MCF 10A (cell line): ENCODE results near the gene TMEM247. TPM values are rescaled to one million over a fixed set of nuclear protein-coding genes. Genes with fewer than 3 reads are reported as not detected.
A peak's percentile ranks its signal among the peaks of the same experiment; 100 is the strongest.

Experiments
- BruUV-seq: library from RNA; stranded (reverse); fragments of 400-500 nt; replicated peaks from 2 replicates; lab custom pipeline; 2021; lab: Mats Ljungman, UMichigan
- CTCF ChIA-PET: fragments of 300-600 bp; sonication (Branson Sonifier 250); formaldehyde crosslinking; extraction: SDS; loops from one replicate; lab custom pipeline; 2021; ENCODE audit warnings: antibody characterized with exemption, inconsistent platforms; lab: Yijun Ruan, JAX
- POLR2A ChIA-PET: fragments of 300-600, 350-650 bp; sonication (Branson Sonifier 250); formaldehyde crosslinking; extraction: SDS; loops from one replicate; lab custom pipeline; 2020; ENCODE audit warnings: antibody characterized with exemption, inconsistent platforms; lab: Yijun Ruan, JAX
- DNase-seq: peaks from one replicate; pipeline ENCODE4 v3.0.0-alpha.2; 2018; ENCODE audit not compliant: unreplicated experiment
- H3K27ac Mint-ChIP-seq: one replicate; pipeline ENCODE4 v1.8.0; 2022; ENCODE audit warnings: mild to moderate bottlenecking, low read depth, mixed read lengths; ENCODE audit not compliant: unreplicated experiment
- H3K27me3 Mint-ChIP-seq: one replicate; pipeline ENCODE4 v1.8.0; 2022; ENCODE audit warnings: mixed read lengths; ENCODE audit not compliant: insufficient read depth, unreplicated experiment
- H3K36me3 Mint-ChIP-seq: one replicate; pipeline ENCODE4 v1.8.0; 2022; ENCODE audit warnings: mild to moderate bottlenecking, moderate library complexity, mixed read lengths; ENCODE audit not compliant: insufficient read depth, unreplicated experiment
- H3K4me1 Mint-ChIP-seq: one replicate; pipeline ENCODE4 v1.8.0; 2022; ENCODE audit warnings: mixed read lengths; ENCODE audit not compliant: insufficient read depth, unreplicated experiment
- H3K4me3 Mint-ChIP-seq: one replicate; pipeline ENCODE4 v1.8.0; 2022; ENCODE audit warnings: mild to moderate bottlenecking, moderate library complexity, mixed read lengths; ENCODE audit not compliant: unreplicated experiment
- H3K9me3 Mint-ChIP-seq: one replicate; pipeline ENCODE4 v1.8.0; 2022; ENCODE audit warnings: mixed read lengths; ENCODE audit not compliant: unreplicated experiment
- intact Hi-C: fragments of 100-400 bp; cut with micrococcal nuclease; formaldehyde crosslinking; loops from 2 replicates; pipeline ENCODE4 v1.14.1; 2022
- total RNA-seq: library from RNA; stranded (reverse); gene quantifications from 2 replicates; pipeline ENCODE4 v1.2.3, GENCODE V29; 2022
- TF ChIP-seq, protein P1 (sequence below): fragments of 200-600 bp; IDR thresholded peaks from one replicate; pipeline ENCODE4 v1.8.0; 2022; ENCODE audit warnings: antibody characterized with exemption, mild to moderate bottlenecking; ENCODE audit not compliant: unreplicated experiment

TMEM247 gene
- total RNA-seq, 1 experiment from 2014 or later: not detected

DNA sequence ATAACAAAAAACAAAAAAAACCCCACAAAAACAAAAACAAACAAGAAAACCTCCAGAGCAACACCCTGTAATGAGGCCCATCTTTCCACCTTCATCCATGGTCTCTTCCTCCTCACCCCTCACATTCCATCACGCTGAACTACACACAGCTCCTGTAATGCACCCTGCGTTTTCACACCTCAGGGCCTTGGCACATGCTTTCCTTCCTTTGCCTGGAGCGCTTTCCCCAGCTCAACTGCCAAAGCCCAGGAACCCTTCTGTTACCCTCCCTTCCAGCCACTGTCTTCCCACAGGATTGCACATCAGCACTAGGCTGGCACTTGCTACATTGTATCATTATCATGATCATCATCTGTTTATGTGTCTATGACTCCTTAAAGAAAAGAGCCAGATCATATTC, 29.4 kb downstream of the TMEM247 start:
- ChIA-PET CTCF (no interaction called here), POLR2A (no interaction called here)
- no peaks in the 10 kb centered on the region for H3K4me1 Mint-ChIP-seq
- H3K36me3 Mint-ChIP-seq: no peaks in the 10 kb centered on the region
- H3K27me3 Mint-ChIP-seq: no peaks in the 10 kb centered on the region
- BruUV-seq: no TSS peak
- no peaks in the 10 kb centered on the region for H3K9me3 Mint-ChIP-seq
- no peak overlapping the region for H3K4me3 Mint-ChIP-seq
- TF ChIP-seq, protein P1, sequence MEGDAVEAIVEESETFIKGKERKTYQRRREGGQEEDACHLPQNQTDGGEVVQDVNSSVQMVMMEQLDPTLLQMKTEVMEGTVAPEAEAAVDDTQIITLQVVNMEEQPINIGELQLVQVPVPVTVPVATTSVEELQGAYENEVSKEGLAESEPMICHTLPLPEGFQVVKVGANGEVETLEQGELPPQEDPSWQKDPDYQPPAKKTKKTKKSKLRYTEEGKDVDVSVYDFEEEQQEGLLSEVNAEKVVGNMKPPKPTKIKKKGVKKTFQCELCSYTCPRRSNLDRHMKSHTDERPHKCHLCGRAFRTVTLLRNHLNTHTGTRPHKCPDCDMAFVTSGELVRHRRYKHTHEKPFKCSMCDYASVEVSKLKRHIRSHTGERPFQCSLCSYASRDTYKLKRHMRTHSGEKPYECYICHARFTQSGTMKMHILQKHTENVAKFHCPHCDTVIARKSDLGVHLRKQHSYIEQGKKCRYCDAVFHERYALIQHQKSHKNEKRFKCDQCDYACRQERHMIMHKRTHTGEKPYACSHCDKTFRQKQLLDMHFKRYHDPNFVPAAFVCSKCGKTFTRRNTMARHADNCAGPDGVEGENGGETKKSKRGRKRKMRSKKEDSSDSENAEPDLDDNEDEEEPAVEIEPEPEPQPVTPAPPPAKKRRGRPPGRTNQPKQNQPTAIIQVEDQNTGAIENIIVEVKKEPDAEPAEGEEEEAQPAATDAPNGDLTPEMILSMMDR: no peak
- no peak overlapping the region for H3K27ac Mint-ChIP-seq
- no peak for DNase-seq
- intact Hi-C loops: no loop called here

DNA sequence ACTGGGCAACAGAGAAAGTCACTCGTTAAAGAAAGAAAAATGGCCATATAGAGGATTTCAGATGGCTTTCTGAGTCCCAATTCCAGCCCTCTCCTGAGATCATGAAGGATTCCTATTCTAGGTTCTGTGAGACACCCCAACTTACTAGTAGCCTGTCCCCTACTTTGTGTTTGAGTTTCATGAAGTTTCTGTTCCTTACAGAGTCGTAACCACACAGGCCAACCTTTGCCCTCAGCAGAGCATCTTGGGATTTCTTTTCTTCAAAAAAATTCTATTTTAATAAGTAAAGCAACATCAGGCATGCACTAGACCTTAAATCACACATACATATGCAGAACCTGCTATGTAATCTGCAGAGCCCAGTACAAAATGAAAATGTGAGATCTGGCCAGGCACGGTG, 30.4 kb downstream of the TMEM247 start:
- H3K4me1 Mint-ChIP-seq: no peaks in the 10 kb centered on the region
- ChIA-PET CTCF (no interaction called here), POLR2A (no interaction called here)
- no peaks in the 10 kb centered on the region for H3K27me3 Mint-ChIP-seq
- no peak overlapping the region for H3K27ac Mint-ChIP-seq
- no TSS peak for BruUV-seq
- H3K4me3 Mint-ChIP-seq: no peak overlapping the region
- intact Hi-C loops: no loop called here
- DNase-seq: no peak
- H3K36me3 Mint-ChIP-seq: no peaks in the 10 kb centered on the region
- TF ChIP-seq, protein P1: no peak
- H3K9me3 Mint-ChIP-seq: peaks cover 8% of the 10 kb centered on the region

DNA sequence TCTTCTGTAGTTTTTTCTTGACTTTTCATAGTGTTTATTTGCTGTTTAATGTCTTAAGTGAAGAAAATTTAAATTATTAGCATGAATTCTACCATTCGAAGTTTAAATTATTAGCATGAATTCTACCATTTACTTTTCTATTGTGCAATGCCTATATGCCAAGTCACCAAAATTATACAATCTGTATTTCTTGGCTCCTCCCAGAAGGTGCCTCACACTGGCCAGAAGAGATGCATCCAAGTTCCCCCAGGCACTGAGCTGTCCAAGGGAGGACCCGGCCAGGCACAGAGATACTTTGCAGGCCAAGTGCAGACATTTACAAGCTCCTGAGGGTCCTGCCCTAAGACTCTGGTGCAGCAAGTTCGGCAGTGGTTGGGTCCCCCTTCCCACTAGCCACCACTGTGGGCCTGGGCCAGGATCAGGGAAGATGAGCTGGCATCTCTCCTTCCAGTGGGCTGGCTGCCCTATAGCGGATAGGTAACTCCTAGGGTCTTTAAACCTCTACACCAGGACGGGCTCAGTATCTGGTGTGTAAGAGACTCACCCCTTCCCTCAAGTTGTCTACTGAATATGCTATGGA, 31.3 kb downstream of the TMEM247 start:
- CTCF ChIA-PET: interaction anchor here (0.6 kb wide), 1 partner anchor 359 kb away, joined by 3 read pairs; no protein-coding TSS in a partner anchor
- H3K9me3 Mint-ChIP-seq: peaks cover 15% of the 10 kb centered on the region
- TF ChIP-seq, protein P1: no peak
- BruUV-seq: no TSS peak
- POLR2A ChIA-PET: no interaction called here
- no peak overlapping the region for H3K27ac Mint-ChIP-seq
- DNase-seq: peak; percentile 34
- no peaks in the 10 kb centered on the region for H3K36me3 Mint-ChIP-seq
- H3K4me1 Mint-ChIP-seq: no peaks in the 10 kb centered on the region
- intact Hi-C loops: no loop called here
- H3K4me3 Mint-ChIP-seq: no peak overlapping the region
- H3K27me3 Mint-ChIP-seq: no peaks in the 10 kb centered on the region

DNA sequence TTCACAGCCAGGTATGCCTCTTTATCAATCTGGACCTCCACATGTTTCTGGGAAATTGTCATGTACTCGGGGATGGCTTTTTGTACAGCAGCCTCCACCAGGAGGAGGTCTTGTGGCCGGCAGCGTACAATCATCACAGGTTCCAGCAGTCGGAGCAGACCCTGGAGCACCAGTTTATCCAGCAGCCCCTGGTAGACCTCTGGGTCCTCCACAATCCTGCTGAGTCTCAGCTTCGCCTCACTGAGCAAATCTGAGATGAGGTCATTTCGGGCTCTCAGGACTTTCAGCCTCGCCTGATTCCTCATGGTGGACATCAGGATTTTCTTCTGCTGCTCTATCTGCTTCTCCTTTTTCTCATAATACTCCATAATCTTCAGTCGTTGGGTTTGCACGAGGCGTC, 32.8 kb downstream of the TMEM247 start:
- TF ChIP-seq, protein P1: no peak
- H3K4me3 Mint-ChIP-seq: no peak overlapping the region
- H3K27ac Mint-ChIP-seq: no peak overlapping the region
- no peaks in the 10 kb centered on the region for H3K27me3 Mint-ChIP-seq
- DNase-seq: no peak
- H3K9me3 Mint-ChIP-seq: peaks cover 21% of the 10 kb centered on the region
- no TSS peak for BruUV-seq
- no peaks in the 10 kb centered on the region for H3K36me3 Mint-ChIP-seq
- POLR2A ChIA-PET: interaction anchor here (1.0 kb wide), 1 partner anchor 15 kb away, joined by 4 read pairs; no protein-coding TSS in a partner anchor
- no peaks in the 10 kb centered on the region for H3K4me1 Mint-ChIP-seq
- intact Hi-C loops: no loop called here
- CTCF ChIA-PET: no interaction called here
